GM23338 (cell line): Measurements from ENCODE around the gene KLHL12.
"Not testable (repeated sequence)": the region's sequence is repeated elsewhere in the genome, so short reads cannot be mapped to it uniquely, and the experiment has no call there.

Source experiments
- CREB1 ChIP-seq: fragments of 250-450 bp; sonication (Bioruptor Pico); IDR thresholded peaks from 2 replicates; pipeline ENCODE4 v1.5.0; 2020; ENCODE audit warnings: low read depth, mild to moderate bottlenecking, moderate library complexity
- CTCF ChIP-seq, 2 experiments: fragments of 200-600 bp in 1 of 2; sonication (generic) in 1 of 2; conservative IDR thresholded peaks; 2 replicates each; pipeline versions ENCODE4 v1.5.1 to v1.6.1; 2016 to 2017; ENCODE audit warnings: antibody characterized with exemption in 2 of 2, low read depth in 2 of 2, mild to moderate bottlenecking in 2 of 2, moderate library complexity in 1 of 2
- ETS1 ChIP-seq: IDR thresholded peaks from 2 replicates; pipeline ENCODE4 v1.6.1; 2016; ENCODE audit warnings: antibody characterized with exemption
- EZH2 ChIP-seq: fragments of 200-600 bp; sonication (generic); IDR thresholded peaks from one replicate; pipeline ENCODE4 v1.8.0; 2017; ENCODE audit warnings: antibody characterized with exemption, mild to moderate bottlenecking, low read depth; ENCODE audit not compliant: unreplicated experiment
- EZH2phosphoT487 ChIP-seq: fragments of 200-600 bp; sonication (generic); IDR thresholded peaks from one replicate; pipeline ENCODE4 v1.8.1; 2018; ENCODE audit warnings: antibody characterized with exemption; ENCODE audit not compliant: unreplicated experiment
- JUNB ChIP-seq: IDR thresholded peaks from one replicate; pipeline ENCODE4 v1.6.1; 2016; ENCODE audit warnings: antibody characterized with exemption; ENCODE audit not compliant: unreplicated experiment
- NANOG ChIP-seq: IDR thresholded peaks from 2 replicates; pipeline ENCODE4 v1.6.1; 2016; ENCODE audit warnings: antibody characterized with exemption, borderline replicate concordance
- POLR2AphosphoS5 ChIP-seq: IDR thresholded peaks from 2 replicates; pipeline ENCODE4 v1.6.1; 2016; ENCODE audit warnings: antibody characterized with exemption, low read depth
- REST ChIP-seq: IDR thresholded peaks from one replicate; pipeline ENCODE4 v1.6.1; 2018; ENCODE audit warnings: antibody characterized with exemption; ENCODE audit not compliant: unreplicated experiment
- STAT1 ChIP-seq: IDR thresholded peaks from one replicate; pipeline ENCODE4 v1.6.1; 2016; ENCODE audit warnings: antibody characterized with exemption; ENCODE audit not compliant: unreplicated experiment
- ZNF114 ChIP-seq: fragments of 250-450 bp; sonication (Bioruptor Pico); IDR thresholded peaks from 2 replicates; pipeline ENCODE4 v1.5.0; 2020; ENCODE audit warnings: mild to moderate bottlenecking, moderate library complexity
- ZNF331 ChIP-seq: fragments of 250-450 bp; sonication (Bioruptor Pico); IDR thresholded peaks from 2 replicates; pipeline ENCODE4 v1.5.0; 2020; ENCODE audit warnings: low read depth, mild to moderate bottlenecking, moderate library complexity
- TF ChIP-seq, protein P1 (sequence below): fragments of 250-450 bp; sonication (Bioruptor Pico); IDR thresholded peaks from 2 replicates; pipeline ENCODE4 v1.5.0; 2020; ENCODE audit warnings: mild to moderate bottlenecking, moderate library complexity

GRCh38 chr1:202903808-202904207, 23.2 kb downstream of the KLHL12 start:
- not testable (repeated sequence) for TF ChIP-seq CTCF (conservative IDR thresholded peaks at IDR 0.05; ENCODE audit: low read depth in 2 of 2); POLR2AphosphoS5; EZH2; EZH2phosphoT487; JUNB; CREB1 (CRISPR knock-in tag); REST; NANOG; ETS1; ZNF114 (CRISPR knock-in tag); STAT1; ZNF331 (CRISPR knock-in tag)
- TF ChIP-seq, protein P1, sequence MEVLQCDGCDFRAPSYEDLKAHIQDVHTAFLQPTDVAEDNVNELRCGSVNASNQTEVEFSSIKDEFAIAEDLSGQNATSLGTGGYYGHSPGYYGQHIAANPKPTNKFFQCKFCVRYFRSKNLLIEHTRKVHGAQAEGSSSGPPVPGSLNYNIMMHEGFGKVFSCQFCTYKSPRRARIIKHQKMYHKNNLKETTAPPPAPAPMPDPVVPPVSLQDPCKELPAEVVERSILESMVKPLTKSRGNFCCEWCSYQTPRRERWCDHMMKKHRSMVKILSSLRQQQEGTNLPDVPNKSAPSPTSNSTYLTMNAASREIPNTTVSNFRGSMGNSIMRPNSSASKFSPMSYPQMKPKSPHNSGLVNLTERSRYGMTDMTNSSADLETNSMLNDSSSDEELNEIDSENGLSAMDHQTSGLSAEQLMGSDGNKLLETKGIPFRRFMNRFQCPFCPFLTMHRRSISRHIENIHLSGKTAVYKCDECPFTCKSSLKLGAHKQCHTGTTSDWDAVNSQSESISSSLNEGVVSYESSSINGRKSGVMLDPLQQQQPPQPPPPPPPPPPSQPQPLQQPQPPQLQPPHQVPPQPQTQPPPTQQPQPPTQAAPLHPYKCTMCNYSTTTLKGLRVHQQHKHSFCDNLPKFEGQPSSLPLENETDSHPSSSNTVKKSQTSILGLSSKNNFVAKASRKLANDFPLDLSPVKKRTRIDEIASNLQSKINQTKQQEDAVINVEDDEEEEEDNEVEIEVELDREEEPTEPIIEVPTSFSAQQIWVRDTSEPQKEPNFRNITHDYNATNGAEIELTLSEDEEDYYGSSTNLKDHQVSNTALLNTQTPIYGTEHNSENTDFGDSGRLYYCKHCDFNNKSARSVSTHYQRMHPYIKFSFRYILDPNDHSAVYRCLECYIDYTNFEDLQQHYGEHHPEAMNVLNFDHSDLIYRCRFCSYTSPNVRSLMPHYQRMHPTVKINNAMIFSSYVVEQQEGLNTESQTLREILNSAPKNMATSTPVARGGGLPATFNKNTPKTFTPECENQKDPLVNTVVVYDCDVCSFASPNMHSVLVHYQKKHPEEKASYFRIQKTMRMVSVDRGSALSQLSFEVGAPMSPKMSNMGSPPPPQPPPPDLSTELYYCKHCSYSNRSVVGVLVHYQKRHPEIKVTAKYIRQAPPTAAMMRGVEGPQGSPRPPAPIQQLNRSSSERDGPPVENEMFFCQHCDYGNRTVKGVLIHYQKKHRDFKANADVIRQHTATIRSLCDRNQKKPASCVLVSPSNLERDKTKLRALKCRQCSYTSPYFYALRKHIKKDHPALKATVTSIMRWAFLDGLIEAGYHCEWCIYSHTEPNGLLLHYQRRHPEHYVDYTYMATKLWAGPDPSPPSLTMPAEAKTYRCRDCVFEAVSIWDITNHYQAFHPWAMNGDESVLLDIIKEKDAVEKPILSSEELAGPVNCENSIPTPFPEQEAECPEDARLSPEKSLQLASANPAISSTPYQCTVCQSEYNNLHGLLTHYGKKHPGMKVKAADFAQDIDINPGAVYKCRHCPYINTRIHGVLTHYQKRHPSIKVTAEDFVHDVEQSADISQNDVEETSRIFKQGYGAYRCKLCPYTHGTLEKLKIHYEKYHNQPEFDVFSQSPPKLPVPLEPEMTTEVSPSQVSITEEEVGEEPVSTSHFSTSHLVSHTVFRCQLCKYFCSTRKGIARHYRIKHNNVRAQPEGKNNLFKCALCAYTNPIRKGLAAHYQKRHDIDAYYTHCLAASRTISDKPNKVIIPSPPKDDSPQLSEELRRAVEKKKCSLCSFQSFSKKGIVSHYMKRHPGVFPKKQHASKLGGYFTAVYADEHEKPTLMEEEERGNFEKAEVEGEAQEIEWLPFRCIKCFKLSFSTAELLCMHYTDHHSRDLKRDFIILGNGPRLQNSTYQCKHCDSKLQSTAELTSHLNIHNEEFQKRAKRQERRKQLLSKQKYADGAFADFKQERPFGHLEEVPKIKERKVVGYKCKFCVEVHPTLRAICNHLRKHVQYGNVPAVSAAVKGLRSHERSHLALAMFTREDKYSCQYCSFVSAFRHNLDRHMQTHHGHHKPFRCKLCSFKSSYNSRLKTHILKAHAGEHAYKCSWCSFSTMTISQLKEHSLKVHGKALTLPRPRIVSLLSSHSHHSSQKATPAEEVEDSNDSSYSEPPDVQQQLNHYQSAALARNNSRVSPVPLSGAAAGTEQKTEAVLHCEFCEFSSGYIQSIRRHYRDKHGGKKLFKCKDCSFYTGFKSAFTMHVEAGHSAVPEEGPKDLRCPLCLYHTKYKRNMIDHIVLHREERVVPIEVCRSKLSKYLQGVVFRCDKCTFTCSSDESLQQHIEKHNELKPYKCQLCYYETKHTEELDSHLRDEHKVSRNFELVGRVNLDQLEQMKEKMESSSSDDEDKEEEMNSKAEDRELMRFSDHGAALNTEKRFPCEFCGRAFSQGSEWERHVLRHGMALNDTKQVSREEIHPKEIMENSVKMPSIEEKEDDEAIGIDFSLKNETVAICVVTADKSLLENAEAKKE: not testable (repeated sequence)
